ENCODE measurements around the gene SLC16A8. TPM values are rescaled to one million over a fixed set of nuclear protein-coding genes. Genes with fewer than 3 reads are reported as not detected.
A peak's percentile ranks its signal among the peaks of the same experiment; 100 is the strongest.

SLC16A8 gene
- total and polyA plus RNA-seq, 9 of the 15 experiments (the other 6 are each of a cell fraction or from before 2014, with no cell fraction given) = not detected

GRCh38 chr22:38051900-38052862 is 31.8 kb downstream of the SLC16A8 start (continued):
- TF ChIP-seq TOE1 (IDR thresholded peaks at IDR 0.05; ENCODE audit: borderline replicate concordance) (no peak), TOE1 (CRISPR knock-in tag; IDR thresholded peaks at IDR 0.05; ENCODE audit: borderline replicate concordance, low read depth) (no peak), ESRRA (IDR thresholded peaks at IDR 0.05; ENCODE audit: borderline replicate concordance, low read depth) (no peak), RAD51 (IDR thresholded peaks at IDR 0.05; ENCODE audit: borderline replicate concordance, low read depth) (no peak), RBM14 (IDR thresholded peaks at IDR 0.05; ENCODE audit: borderline replicate concordance, insufficient read depth, low read depth, low read length) (no peak), BCOR (IDR thresholded peaks at IDR 0.05) (no peak), HDAC8 (tag; IDR thresholded peaks at IDR 0.05) (no peak), NEUROD1 (IDR thresholded peaks at IDR 0.05; ENCODE audit: borderline replicate concordance, low read depth, low read length, partially characterized antibody) (no peak), KDM1A (IDR thresholded peaks at IDR 0.05) (no peak), ARID3B (CRISPR knock-in tag; IDR thresholded peaks at IDR 0.05; ENCODE audit: borderline replicate concordance) (no peak), ZNF274 (IDR thresholded peaks at IDR 0.05; ENCODE audit: borderline replicate concordance, low read depth, low read length) (no peak), GABPB2 (CRISPR knock-in tag; conservative IDR thresholded peaks at IDR 0.05) (no peak), EWSR1 (IDR thresholded peaks at IDR 0.05; ENCODE audit: borderline replicate concordance, low read depth, partially characterized antibody) (no peak), TFAM (CRISPR knock-in tag; conservative IDR thresholded peaks at IDR 0.05) (no peak), BACH1 (tag; IDR thresholded peaks at IDR 0.05) (no peak), ZBTB7A (IDR thresholded peaks at IDR 0.05; ENCODE audit: borderline replicate concordance, control insufficient read depth, low read depth, low read length) (peak; percentile 70; the same call in 1 of the 2 replicates), ZNF764 (CRISPR knock-in tag; IDR thresholded peaks at IDR 0.05; ENCODE audit: low read depth) (no peak), ATF6 (CRISPR knock-in tag; IDR thresholded peaks at IDR 0.05) (no peak), CBX2 (IDR thresholded peaks at IDR 0.05; ENCODE audit: insufficient read depth, low read length, poor library complexity, severe bottlenecking) (no peak), ARID3A (IDR thresholded peaks at IDR 0.05; ENCODE audit: borderline replicate concordance, low read depth, low read length) (no peak), MCM7 (IDR thresholded peaks at IDR 0.05) (no peak)
